ENCODE results near the gene SGMS1. TPM values are rescaled to one million over a fixed set of nuclear protein-coding genes. Genes with fewer than 3 reads are reported as not detected.

The SGMS1 gene
- total RNA-seq, 4 donors from 2014 or later, result 80.8 to 98.9 (median 90.7) TPM

DNA sequence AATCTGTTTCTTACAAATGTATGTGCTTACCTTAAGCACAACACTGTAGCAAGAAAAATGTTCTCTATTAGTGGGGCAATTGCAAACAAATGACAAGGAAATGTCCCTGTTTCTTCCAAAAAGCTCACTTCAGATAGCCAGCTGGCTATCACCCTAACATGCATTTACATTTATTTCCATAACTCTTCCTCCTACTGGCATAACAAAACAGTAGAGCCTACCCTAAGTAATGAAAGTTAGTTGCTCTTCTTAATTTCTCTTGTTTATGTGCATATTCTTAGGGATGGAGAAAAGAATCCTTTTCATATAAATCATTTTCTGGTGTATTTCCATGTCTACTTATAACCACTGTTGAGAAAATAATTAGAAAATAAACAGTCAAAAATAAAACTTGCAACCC is 100.4 kb downstream of the SGMS1 start:
- no peak overlapping the region for H3K4me3 ChIP-seq (replicated peaks in 1 of 3)
- no peaks in the 10 kb centered on the region for H3K27me3 ChIP-seq
- H3K4me1 ChIP-seq, result peaks cover 6 to 16% of the 10 kb centered on the region in 2 donors
- intact Hi-C loops (cut with DNase I), result no loop called here
- no peak for DNase-seq
- no peak overlapping the region for H3K27ac ChIP-seq
- no peak for TF ChIP-seq POLR2A (IDR thresholded peaks at IDR 0.05)
- TF ChIP-seq, protein P1, sequence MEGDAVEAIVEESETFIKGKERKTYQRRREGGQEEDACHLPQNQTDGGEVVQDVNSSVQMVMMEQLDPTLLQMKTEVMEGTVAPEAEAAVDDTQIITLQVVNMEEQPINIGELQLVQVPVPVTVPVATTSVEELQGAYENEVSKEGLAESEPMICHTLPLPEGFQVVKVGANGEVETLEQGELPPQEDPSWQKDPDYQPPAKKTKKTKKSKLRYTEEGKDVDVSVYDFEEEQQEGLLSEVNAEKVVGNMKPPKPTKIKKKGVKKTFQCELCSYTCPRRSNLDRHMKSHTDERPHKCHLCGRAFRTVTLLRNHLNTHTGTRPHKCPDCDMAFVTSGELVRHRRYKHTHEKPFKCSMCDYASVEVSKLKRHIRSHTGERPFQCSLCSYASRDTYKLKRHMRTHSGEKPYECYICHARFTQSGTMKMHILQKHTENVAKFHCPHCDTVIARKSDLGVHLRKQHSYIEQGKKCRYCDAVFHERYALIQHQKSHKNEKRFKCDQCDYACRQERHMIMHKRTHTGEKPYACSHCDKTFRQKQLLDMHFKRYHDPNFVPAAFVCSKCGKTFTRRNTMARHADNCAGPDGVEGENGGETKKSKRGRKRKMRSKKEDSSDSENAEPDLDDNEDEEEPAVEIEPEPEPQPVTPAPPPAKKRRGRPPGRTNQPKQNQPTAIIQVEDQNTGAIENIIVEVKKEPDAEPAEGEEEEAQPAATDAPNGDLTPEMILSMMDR (IDR thresholded peaks at IDR 0.05), result no peak
- H3K9me3 ChIP-seq, result no peaks in the 10 kb centered on the region
- H3K36me3 ChIP-seq, result no peaks in the 10 kb centered on the region

DNA sequence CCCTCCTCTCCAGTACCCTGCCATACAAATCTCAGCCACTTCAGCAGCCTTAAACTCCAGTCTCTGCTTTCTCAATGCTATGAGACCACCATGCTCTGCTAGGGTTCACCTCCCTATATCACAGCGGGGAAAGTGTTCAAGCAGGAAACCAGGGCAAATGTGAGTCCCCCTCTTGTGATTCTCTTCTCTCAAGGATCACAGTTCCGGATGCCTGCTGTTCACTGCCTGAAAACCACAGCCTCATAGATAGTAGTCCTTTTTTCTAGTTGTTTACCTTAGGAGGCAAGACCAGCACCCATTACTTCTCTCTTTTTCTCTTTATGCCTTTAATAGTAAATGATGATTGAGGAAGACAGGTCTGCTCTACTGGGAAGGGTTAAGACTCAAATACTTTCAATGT is 100.8 kb downstream of the SGMS1 start:
- no peaks in the 10 kb centered on the region for H3K9me3 ChIP-seq
- peak in 1 of 2 donors; percentile 9 for DNase-seq
- WGBS, 2 donors, result 39 to 60% methylated on average over 2 of the region's 2 CpGs
- peaks cover 6 to 16% of the 10 kb centered on the region in 2 donors for H3K4me1 ChIP-seq
- no peak overlapping the region for H3K4me3 ChIP-seq (replicated peaks in 1 of 3)
- intact Hi-C loops (cut with DNase I), result no loop called here
- H3K27ac ChIP-seq, result no peak overlapping the region
- no peaks in the 10 kb centered on the region for H3K36me3 ChIP-seq
- no peak for TF ChIP-seq POLR2A (IDR thresholded peaks at IDR 0.05)
- TF ChIP-seq, protein P1 (IDR thresholded peaks at IDR 0.05), result no peak
- H3K27me3 ChIP-seq, result no peaks in the 10 kb centered on the region

DNA sequence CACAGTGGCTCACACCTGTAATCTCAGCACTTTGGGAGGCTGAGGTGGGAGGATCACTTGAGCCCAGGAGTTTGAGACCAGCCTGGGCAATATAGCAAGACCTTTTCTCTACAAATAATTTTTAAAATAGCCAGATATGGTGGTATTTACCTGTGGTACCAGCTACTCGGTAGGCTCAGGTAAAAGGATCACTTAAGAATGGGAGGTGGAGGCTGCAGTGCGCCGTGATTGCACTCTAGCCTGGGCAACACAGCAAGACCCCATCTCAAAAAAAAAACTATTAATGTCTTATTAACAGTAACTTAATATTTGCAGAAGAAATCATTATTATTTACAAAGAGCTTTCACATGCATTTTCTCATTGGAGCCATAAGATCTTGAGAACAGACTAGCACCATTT is 103.6 kb downstream of the SGMS1 start:
- intact Hi-C loops (cut with DNase I), result no loop called here

DNA sequence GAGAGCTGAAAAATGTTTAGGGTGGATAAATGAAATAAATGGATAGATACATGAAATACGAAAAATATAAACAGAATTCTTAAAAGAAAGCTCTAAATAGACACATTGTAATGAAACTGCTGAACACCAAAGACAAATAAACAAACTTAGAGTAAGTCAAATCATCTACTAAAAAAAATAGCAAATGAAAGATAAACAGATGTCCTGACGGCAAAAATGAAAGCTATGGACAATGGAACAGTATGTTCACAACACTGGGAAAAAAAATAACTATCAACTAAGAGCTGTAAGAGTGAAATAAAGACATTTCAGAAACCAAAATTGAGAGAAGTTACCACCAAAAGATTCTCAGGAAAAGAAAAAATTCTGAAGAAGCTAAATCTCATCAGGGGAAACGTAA is 106.1 kb downstream of the SGMS1 start:
- H3K27ac ChIP-seq, result no peak overlapping the region
- peaks cover 5 to 6% of the 10 kb centered on the region in 2 donors for H3K4me1 ChIP-seq
- no peaks in the 10 kb centered on the region for H3K9me3 ChIP-seq
- H3K4me3 ChIP-seq (replicated peaks in 1 of 3), result no peak overlapping the region
- TF ChIP-seq, protein P1 (IDR thresholded peaks at IDR 0.05), result no peak
- TF ChIP-seq POLR2A (IDR thresholded peaks at IDR 0.05), result no peak
- no peak for DNase-seq
- WGBS, 2 donors, result 81 to 84% methylated on average over 3 of the region's 3 CpGs
- no peaks in the 10 kb centered on the region for H3K27me3 ChIP-seq
- no peaks in the 10 kb centered on the region for H3K36me3 ChIP-seq
- intact Hi-C loops (cut with DNase I), result no loop called here

More for the DNA sequence above, 103.6 kb downstream of the SGMS1 start:
- WGBS, 2 donors, result 97 to 98% methylated on average over 3 of the region's 3 CpGs
- no peaks in the 10 kb centered on the region for H3K9me3 ChIP-seq
- peak overlapping the region in 1 of 3 donors; percentile 11 for H3K27ac ChIP-seq
- H3K36me3 ChIP-seq, result no peaks in the 10 kb centered on the region
- H3K4me3 ChIP-seq (replicated peaks in 1 of 3), result no peak overlapping the region
- H3K27me3 ChIP-seq, result no peaks in the 10 kb centered on the region
- TF ChIP-seq, protein P1 (IDR thresholded peaks at IDR 0.05), result no peak
- no peak for TF ChIP-seq POLR2A (IDR thresholded peaks at IDR 0.05)
- peaks cover 6 to 16% of the 10 kb centered on the region in 2 donors for H3K4me1 ChIP-seq
- no peak for DNase-seq

DNA sequence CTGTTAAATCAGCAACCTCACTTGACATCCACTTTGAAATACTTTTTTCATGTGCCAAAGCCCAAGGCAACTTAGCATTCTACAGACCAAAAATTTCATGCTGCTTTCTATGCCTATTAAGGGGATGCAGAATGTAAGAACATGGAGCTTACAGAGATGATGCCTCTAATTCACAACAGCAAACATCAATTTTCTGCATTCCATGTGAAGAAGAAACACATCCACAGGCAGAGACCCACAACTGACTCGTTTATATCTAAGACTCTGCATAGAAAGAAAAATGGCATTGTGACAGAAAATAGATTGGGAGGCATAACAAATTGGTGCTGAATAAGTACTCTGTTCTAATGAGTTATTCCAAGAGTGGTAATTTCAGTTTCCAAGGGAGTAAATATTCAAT is 107.6 kb downstream of the SGMS1 start:
- Histone ChIP-seq H3K9me3 (no peaks in the 10 kb centered on the region), H3K36me3 (no peaks in the 10 kb centered on the region), H3K27me3 (no peaks in the 10 kb centered on the region), H3K4me1 (peaks cover 9 to 10% of the 10 kb centered on the region in 2 donors), H3K27ac (no peak overlapping the region), H3K4me3 (replicated peaks in 1 of 3) (no peak overlapping the region)
- WGBS, 2 donors, result 70 to 73% methylated on average over 1 of the region's 1 CpG
- no peak for TF ChIP-seq POLR2A (IDR thresholded peaks at IDR 0.05)
- TF ChIP-seq, protein P1 (IDR thresholded peaks at IDR 0.05), result no peak
- DNase-seq, result no peak
- intact Hi-C loops (cut with DNase I), result no loop called here
